BJ (cell line): ENCODE results near the gene DNAH1. TPM values are rescaled to one million over a fixed set of nuclear protein-coding genes. Genes with fewer than 3 reads are reported as not detected.

Source experiments
- CTCF ChIA-PET: fragments of 350-600 bp; formaldehyde crosslinking; extraction: SDS; loops from one replicate; lab custom pipeline; 2021; ENCODE audit warnings: antibody characterized with exemption, inconsistent platforms; lab: Yijun Ruan, JAX
- POLR2A ChIA-PET: fragments of 300-600 bp; sonication (Branson Sonifier 250); formaldehyde crosslinking; extraction: SDS; loops from one replicate; lab custom pipeline; 2021; ENCODE audit warnings: antibody characterized with exemption; lab: Charles Lee
- DNase-seq: peaks from one replicate; pipeline ENCODE4 v3.0.0-alpha.2; 2011; ENCODE audit warnings: low read depth
- H3K27me3 ChIP-seq: 2 replicates; pipeline ENCODE4 v1.6.0; 2011; ENCODE audit warnings: low read length; ENCODE audit not compliant: control insufficient read depth, insufficient read depth
- H3K36me3 ChIP-seq: 2 replicates; pipeline ENCODE4 v1.5.1; 2011; ENCODE audit warnings: low read length; ENCODE audit not compliant: control insufficient read depth, insufficient read depth
- H3K4me3 ChIP-seq: 2 replicates; pipeline ENCODE4 v1.5.1; 2011; ENCODE audit warnings: low read depth, mild to moderate bottlenecking, control low read depth, low read length
- CTCF ChIP-seq: IDR thresholded peaks from 2 replicates; pipeline ENCODE4 v1.5.1; 2011; ENCODE audit warnings: low read depth, mild to moderate bottlenecking, control low read depth, inconsistent platforms, low read length, moderate library complexity; ENCODE audit not compliant: insufficient read depth
- polyA plus RNA-seq: library from polyadenylated mRNA; depleted of rRNA; stranded (reverse); fragments of >200 nt; gene quantifications from 2 replicates; pipeline ENCODE4 v1.2.3, GENCODE V29; 2011

The DNAH1 gene
- polyA plus RNA-seq, 1 experiment: 4.8 TPM

- POLR2A ChIA-PET: no interaction called here
- TF ChIP-seq CTCF: no peak
Measured at GRCh38 chr3:52364322-52365035, 48.4 kb downstream of the DNAH1 start.

GRCh38 chr3:52366527-52366926 lies 50.4 kb downstream of the DNAH1 start:
- no peak for TF ChIP-seq CTCF
- Histone ChIP-seq H3K4me3 (no peak overlapping the region), H3K36me3 (peaks cover 2% of the 10 kb centered on the region; the same call in 1 of the 2 replicates), H3K27me3 (no peaks in the 10 kb centered on the region)
- no peak for DNase-seq
- CTCF ChIA-PET: interaction anchor here (1.0 to 1.7 kb wide), 3 partner anchors 10 to 27 kb away, joined by 4 to 6 read pairs (median 4); no protein-coding TSS in a partner anchor
- POLR2A ChIA-PET: no interaction called here

More at GRCh38 chr3:52364322-52365035, 48.4 kb downstream of the DNAH1 start:
- Histone ChIP-seq H3K4me3 (no peak overlapping the region), H3K36me3 (peaks cover 2% of the 10 kb centered on the region; the same call in 1 of the 2 replicates), H3K27me3 (no peaks in the 10 kb centered on the region)
- CTCF ChIA-PET: interaction anchor here (1.1 to 1.4 kb wide), 2 partner anchors 8 to 364 kb away, joined by 3 to 5 read pairs; no protein-coding TSS in a partner anchor
- no peak for DNase-seq

- no peak for TF ChIP-seq CTCF
- ChIA-PET CTCF (interaction anchor here (0.8 to 1.0 kb wide), 2 partner anchors 16 to 76 kb away, joined by 3 read pairs; no protein-coding TSS in a partner anchor), POLR2A (no interaction called here)
- H3K36me3 ChIP-seq: no peaks in the 10 kb centered on the region; the same call in 1 of the 2 replicates
- DNase-seq: no peak
- H3K27me3 ChIP-seq: no peaks in the 10 kb centered on the region
- H3K4me3 ChIP-seq: no peak overlapping the region
Measured at GRCh38 chr3:52367891-52368880, 52.1 kb downstream of the DNAH1 start.

GRCh38 chr3:52370531-52370930 lies 54.4 kb downstream of the DNAH1 start:
- DNase-seq: no peak
- ChIA-PET CTCF (interaction anchor here (1.1 to 1.9 kb wide), 2 partner anchors 10 to 76 kb away, joined by 4 to 6 read pairs; no protein-coding TSS in a partner anchor), POLR2A (no interaction called here)
- no peak overlapping the region for H3K4me3 ChIP-seq
- H3K27me3 ChIP-seq: no peaks in the 10 kb centered on the region
- no peaks in the 10 kb centered on the region for H3K36me3 ChIP-seq
- TF ChIP-seq CTCF: no peak
